ENCODE measurements around the gene PIK3AP1. TPM values are rescaled to one million over a fixed set of nuclear protein-coding genes. Genes with fewer than 3 reads are reported as not detected.
A peak's percentile ranks its signal among the peaks of the same experiment; 100 is the strongest.

Gene PIK3AP1
- total and polyA plus RNA-seq, 9 donors: 1.8 to 2.9 (median 2.3) TPM

DNA sequence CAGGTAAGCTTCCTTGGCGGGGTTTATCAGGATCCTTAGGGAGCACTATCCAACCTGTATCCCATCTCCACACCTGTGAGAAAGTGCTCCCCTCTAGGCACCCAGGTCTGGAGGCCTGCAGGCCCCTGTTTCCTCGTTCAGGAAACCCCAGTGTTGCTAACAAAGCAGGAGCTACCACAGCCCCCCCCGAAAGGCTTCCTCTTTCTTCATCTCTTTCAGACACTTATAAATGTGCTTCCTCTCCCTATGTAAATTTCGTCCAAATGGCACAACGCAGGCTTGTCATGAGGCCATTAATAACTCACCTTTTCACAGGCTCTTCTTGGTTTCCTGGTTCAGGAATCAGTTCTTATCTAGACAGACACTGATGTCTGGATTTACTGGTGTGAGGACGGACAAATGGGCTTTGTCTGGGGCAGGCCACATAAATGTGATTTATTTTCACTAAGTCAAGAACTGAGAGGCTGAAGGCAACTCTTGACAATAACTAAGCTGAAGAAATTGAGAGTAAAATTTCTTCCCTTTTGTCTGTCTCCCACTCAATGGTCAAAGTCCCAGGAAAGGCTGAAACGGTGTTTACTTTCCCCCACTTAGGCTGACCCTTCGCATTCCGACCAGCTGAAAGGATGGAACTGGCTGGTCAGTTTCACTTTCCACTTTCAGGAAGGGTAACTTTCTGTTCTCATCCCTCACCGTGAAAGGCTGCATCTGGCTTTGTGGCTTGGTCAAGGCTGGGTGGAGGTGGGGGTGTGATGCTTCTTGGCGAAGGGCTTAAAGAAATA lies 46.8 kb downstream of the PIK3AP1 start:
- H3K4me3 ChIP-seq (ENCODE audit: low read length): no peak overlapping the region
- peaks cover 5% of the 10 kb centered on the region for H3K4me1 ChIP-seq (ENCODE audit: control insufficient read depth, insufficient read depth, low read length)

DNA sequence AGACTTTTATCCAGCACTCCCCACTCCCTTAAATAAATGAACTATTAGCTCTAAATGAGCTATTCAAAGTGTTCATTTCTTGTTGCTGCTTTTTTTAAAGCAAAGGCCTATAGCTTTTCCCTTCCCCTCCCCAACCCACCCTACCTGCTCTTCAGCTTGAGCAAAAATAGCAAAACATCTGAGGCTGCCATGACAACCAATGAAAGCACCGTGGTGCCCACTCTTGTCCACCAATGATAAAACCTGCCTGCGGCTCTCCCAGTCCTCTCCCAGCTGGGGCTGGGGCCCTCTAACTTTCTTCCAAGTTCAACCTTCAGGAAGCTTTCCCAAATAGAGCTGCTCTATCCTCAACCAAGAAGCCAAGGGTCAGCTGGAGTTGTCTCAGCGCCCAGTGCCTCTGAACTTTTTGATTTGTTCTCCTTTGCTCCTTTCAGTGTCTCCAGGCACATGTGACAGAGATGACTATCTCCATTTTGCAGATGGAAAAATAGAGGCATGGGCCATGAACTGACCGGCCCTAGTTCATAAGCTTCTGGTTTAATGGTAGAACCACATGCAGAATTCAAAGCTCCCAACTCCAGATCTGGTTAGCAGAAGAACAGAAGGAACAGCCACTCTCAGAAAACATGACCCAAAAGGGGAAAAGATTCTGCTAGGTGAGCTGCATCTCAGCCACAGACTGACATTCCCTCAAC lies 47.7 kb downstream of the PIK3AP1 start:
- H3K4me1 ChIP-seq (ENCODE audit: control insufficient read depth, insufficient read depth, low read length): peaks cover 5% of the 10 kb centered on the region
- H3K4me3 ChIP-seq (ENCODE audit: low read length): no peak overlapping the region
- DNase-seq: no peak
- no peaks in the 10 kb centered on the region for H3K27me3 ChIP-seq (ENCODE audit: control insufficient read depth, insufficient read depth, low read length)
- H3K27ac ChIP-seq (ENCODE audit: low read length): no peak overlapping the region
- H3K9me3 ChIP-seq (replicated peaks; ENCODE audit: control insufficient read depth, low read depth, low read length): no peaks in the 10 kb centered on the region
- WGBS (ENCODE audit: insufficient coverage): 70% methylated on average over 3 of the region's 4 CpGs
- no peaks in the 10 kb centered on the region for H3K36me3 ChIP-seq (ENCODE audit: control insufficient read depth, insufficient read depth, low read length)

More for the DNA sequence above, 46.8 kb downstream of the PIK3AP1 start:
- H3K27ac ChIP-seq (ENCODE audit: low read length): peak overlapping the region; percentile 29
- no peaks in the 10 kb centered on the region for H3K9me3 ChIP-seq (replicated peaks; ENCODE audit: control insufficient read depth, low read depth, low read length)
- no peaks in the 10 kb centered on the region for H3K27me3 ChIP-seq (ENCODE audit: control insufficient read depth, insufficient read depth, low read length)
- H3K36me3 ChIP-seq (ENCODE audit: control insufficient read depth, insufficient read depth, low read length): no peaks in the 10 kb centered on the region
- peak; percentile 68 for DNase-seq
- WGBS (ENCODE audit: insufficient coverage): 44% methylated on average over 5 of the region's 11 CpGs

DNA sequence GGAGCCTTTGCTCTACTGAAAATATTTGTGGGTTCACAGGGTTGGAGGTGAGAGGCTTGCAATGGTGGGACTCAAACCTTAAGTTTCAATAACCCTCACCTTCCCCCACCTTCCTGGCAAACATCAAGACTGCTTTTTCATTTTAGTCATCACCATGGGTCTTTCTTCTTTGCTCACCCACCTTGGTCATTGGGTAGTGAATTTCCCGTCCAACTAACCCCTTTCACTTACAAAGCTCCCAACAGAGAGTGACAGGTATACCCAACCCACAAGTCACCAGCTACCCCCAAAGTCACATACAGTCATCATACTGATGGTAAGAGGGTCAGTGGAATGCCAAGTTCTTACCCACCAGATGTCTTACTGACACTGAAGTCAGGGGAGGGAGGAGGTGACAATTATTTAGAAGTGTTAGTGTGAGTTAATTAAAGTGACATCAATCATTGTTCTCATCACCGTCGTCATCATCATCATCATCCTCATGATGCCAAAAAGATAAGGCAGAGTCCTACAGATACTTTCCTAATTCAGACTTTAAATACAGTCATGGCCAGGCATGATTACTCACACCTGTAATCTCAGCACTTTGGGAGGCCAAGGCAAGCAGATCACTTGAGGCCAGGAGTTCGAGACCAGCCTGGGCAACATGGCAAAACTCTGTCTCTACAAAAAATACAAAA lies 49.0 kb downstream of the PIK3AP1 start:
- DNase-seq: no peak
- Histone ChIP-seq H3K27me3 (ENCODE audit: control insufficient read depth, insufficient read depth, low read length) (no peaks in the 10 kb centered on the region), H3K27ac (ENCODE audit: low read length) (no peak overlapping the region), H3K9me3 (replicated peaks; ENCODE audit: control insufficient read depth, low read depth, low read length) (no peaks in the 10 kb centered on the region), H3K36me3 (ENCODE audit: control insufficient read depth, insufficient read depth, low read length) (no peaks in the 10 kb centered on the region), H3K4me3 (ENCODE audit: low read length) (no peak overlapping the region), H3K4me1 (ENCODE audit: control insufficient read depth, insufficient read depth, low read length) (peaks cover 5% of the 10 kb centered on the region)
- no CpG with 5 or more reads among the region's 4 CpGs for WGBS (ENCODE audit: insufficient coverage)

DNA sequence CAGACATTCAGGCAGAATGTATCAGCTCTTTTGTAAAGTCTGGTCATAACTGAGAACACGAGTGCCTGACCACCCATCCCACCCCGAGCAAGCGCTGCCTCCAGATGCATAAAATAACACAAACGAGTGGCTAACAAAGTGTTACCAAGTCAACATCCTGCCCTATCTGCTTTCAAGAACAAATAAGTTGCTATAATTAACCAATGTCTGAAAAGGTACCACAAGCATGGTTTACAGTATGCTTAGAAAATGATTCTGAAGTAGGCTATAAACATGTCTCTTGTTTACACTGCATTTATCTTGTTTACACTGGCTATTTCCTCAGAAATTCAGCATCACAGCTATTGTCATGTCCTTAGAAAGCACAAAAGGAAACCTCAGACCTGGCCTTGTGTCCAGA lies 49.5 kb downstream of the PIK3AP1 start:
- no peaks in the 10 kb centered on the region for H3K27me3 ChIP-seq (ENCODE audit: control insufficient read depth, insufficient read depth, low read length)
- no peak overlapping the region for H3K4me3 ChIP-seq (ENCODE audit: low read length)
- H3K36me3 ChIP-seq (ENCODE audit: control insufficient read depth, insufficient read depth, low read length): no peaks in the 10 kb centered on the region
- DNase-seq: no peak
- WGBS (ENCODE audit: insufficient coverage): no CpG with 5 or more reads among the region's 4 CpGs
- H3K9me3 ChIP-seq (replicated peaks; ENCODE audit: control insufficient read depth, low read depth, low read length): no peaks in the 10 kb centered on the region
- H3K4me1 ChIP-seq (ENCODE audit: control insufficient read depth, insufficient read depth, low read length): peaks cover 5% of the 10 kb centered on the region
- no peak overlapping the region for H3K27ac ChIP-seq (ENCODE audit: low read length)

DNA sequence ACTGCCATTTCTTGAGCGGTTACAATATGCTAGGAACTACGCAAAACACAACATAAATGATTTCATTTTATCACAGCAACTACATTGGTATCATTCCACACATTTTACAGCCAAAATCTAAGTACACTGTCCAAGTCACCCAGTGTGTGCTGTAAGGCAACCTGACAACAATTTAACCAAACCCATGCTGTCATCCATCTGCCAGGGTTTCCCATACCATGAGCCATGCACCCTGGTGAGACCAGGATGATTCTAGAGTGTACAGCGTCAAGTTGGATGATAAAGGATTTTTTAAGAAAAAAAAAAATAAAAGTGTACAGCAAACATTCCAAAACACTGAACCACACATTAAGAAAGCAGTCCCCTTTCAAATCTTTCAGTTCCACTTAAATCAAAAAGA lies 52.9 kb downstream of the PIK3AP1 start:
- H3K27ac ChIP-seq (ENCODE audit: low read length): no peak overlapping the region
- H3K36me3 ChIP-seq (ENCODE audit: control insufficient read depth, insufficient read depth, low read length): no peaks in the 10 kb centered on the region
- H3K4me3 ChIP-seq (ENCODE audit: low read length): no peak overlapping the region
- DNase-seq: no peak
- H3K27me3 ChIP-seq (ENCODE audit: control insufficient read depth, insufficient read depth, low read length): no peaks in the 10 kb centered on the region
- no peaks in the 10 kb centered on the region for H3K9me3 ChIP-seq (replicated peaks; ENCODE audit: control insufficient read depth, low read depth, low read length)
- WGBS (ENCODE audit: insufficient coverage): 100% methylated on average over 2 of the region's 3 CpGs
- H3K4me1 ChIP-seq (ENCODE audit: control insufficient read depth, insufficient read depth, low read length): no peaks in the 10 kb centered on the region

DNA sequence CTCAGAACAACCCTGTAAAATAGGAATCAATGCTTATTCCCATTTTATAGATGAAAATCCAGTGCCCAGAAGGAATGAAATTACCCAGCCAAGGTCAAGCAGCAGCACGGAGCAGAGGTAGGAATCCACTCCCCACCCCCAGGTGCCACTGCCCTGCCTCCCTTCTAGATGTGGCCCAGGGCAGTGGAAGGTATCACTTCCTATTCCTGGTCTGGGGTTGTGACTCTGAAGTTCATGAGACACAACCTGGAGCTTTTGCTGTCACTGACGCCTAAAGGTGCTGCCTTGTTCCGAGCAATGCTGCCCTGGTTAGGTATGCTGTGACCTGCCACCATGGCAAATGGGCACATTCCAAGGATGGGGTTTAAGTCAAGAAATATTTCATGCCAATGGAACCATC lies 53.6 kb downstream of the PIK3AP1 start:
- H3K27ac ChIP-seq (ENCODE audit: low read length): no peak overlapping the region
- no peaks in the 10 kb centered on the region for H3K9me3 ChIP-seq (replicated peaks; ENCODE audit: control insufficient read depth, low read depth, low read length)
- 92% methylated on average over 2 of the region's 3 CpGs for WGBS (ENCODE audit: insufficient coverage)
- H3K27me3 ChIP-seq (ENCODE audit: control insufficient read depth, insufficient read depth, low read length): no peaks in the 10 kb centered on the region
- no peaks in the 10 kb centered on the region for H3K36me3 ChIP-seq (ENCODE audit: control insufficient read depth, insufficient read depth, low read length)
- DNase-seq: no peak
- no peak overlapping the region for H3K4me3 ChIP-seq (ENCODE audit: low read length)
- H3K4me1 ChIP-seq (ENCODE audit: control insufficient read depth, insufficient read depth, low read length): no peaks in the 10 kb centered on the region

DNA sequence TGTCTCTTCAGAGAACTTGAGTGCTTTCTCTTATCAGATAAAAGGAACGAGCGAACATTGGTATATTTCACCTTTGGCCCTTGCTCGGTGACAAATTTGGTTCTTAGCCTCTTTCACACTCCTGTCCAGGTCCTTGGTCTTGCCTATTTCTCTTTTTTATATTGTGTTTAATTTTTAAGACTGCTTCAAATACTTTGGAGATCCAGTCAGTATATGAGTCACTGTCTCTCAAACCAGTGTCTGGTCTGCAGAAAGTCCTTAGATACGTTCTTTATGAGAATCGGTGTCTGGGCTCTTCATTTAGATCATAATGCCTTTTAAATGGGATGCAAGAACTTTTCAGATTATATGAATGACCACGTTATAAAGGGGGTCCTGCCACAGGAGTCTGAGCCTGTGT lies 55.0 kb downstream of the PIK3AP1 start:
- DNase-seq: no peak
- Histone ChIP-seq H3K27ac (ENCODE audit: low read length) (no peak overlapping the region), H3K4me1 (ENCODE audit: control insufficient read depth, insufficient read depth, low read length) (no peaks in the 10 kb centered on the region), H3K36me3 (ENCODE audit: control insufficient read depth, insufficient read depth, low read length) (no peaks in the 10 kb centered on the region), H3K9me3 (replicated peaks; ENCODE audit: control insufficient read depth, low read depth, low read length) (no peaks in the 10 kb centered on the region), H3K4me3 (ENCODE audit: low read length) (no peak overlapping the region), H3K27me3 (ENCODE audit: control insufficient read depth, insufficient read depth, low read length) (no peaks in the 10 kb centered on the region)
- 59% methylated on average over 3 of the region's 6 CpGs for WGBS (ENCODE audit: insufficient coverage)

DNA sequence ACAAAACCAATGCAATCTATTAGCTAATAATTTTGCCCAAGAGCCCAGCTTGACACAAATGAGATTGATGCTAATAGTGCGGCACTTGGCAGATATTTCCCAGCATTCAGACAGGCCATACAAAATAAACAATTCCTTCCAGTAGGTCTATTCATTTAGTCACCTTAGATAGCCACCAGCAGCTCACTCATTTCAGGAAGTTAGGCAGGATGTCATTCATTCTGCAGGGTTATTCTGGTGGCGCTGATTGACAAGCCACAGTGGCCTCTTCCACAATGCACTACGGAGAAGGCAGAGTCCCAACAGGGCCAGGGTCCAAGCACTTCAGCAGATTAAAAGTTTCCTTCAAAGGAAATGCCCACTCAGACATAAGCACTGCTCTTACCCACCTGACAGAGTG lies 55.8 kb downstream of the PIK3AP1 start:
- 68% methylated on average over 3 of the region's 3 CpGs for WGBS (ENCODE audit: insufficient coverage)
- Histone ChIP-seq H3K4me3 (ENCODE audit: low read length) (no peak overlapping the region), H3K27ac (ENCODE audit: low read length) (no peak overlapping the region), H3K27me3 (ENCODE audit: control insufficient read depth, insufficient read depth, low read length) (no peaks in the 10 kb centered on the region), H3K9me3 (replicated peaks; ENCODE audit: control insufficient read depth, low read depth, low read length) (no peaks in the 10 kb centered on the region), H3K36me3 (ENCODE audit: control insufficient read depth, insufficient read depth, low read length) (no peaks in the 10 kb centered on the region), H3K4me1 (ENCODE audit: control insufficient read depth, insufficient read depth, low read length) (no peaks in the 10 kb centered on the region)
- DNase-seq: no peak

DNA sequence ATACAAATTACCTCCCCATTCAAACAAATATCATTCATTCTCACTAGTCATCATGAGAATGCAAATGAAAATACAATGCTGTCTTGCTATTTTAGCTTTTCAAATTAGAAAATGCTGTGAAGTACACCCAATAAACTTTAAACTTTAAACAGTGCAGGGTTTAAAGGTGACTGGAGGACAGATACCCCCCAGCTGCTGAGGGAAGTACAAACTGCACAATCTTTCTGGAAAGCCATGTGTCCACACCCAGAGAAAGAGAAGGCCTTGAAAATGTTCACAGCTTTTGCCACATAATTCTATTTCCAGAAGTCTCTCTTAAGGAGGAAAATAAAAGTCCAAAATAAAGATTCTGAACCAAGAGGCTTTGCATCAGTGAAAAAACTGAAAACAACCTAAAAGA lies 56.5 kb downstream of the PIK3AP1 start:
- H3K4me1 ChIP-seq (ENCODE audit: control insufficient read depth, insufficient read depth, low read length): no peaks in the 10 kb centered on the region
- no peak overlapping the region for H3K4me3 ChIP-seq (ENCODE audit: low read length)
- no peak overlapping the region for H3K27ac ChIP-seq (ENCODE audit: low read length)
- no peaks in the 10 kb centered on the region for H3K27me3 ChIP-seq (ENCODE audit: control insufficient read depth, insufficient read depth, low read length)
- H3K36me3 ChIP-seq (ENCODE audit: control insufficient read depth, insufficient read depth, low read length): no peaks in the 10 kb centered on the region
- H3K9me3 ChIP-seq (replicated peaks; ENCODE audit: control insufficient read depth, low read depth, low read length): no peaks in the 10 kb centered on the region
- DNase-seq: no peak

DNA sequence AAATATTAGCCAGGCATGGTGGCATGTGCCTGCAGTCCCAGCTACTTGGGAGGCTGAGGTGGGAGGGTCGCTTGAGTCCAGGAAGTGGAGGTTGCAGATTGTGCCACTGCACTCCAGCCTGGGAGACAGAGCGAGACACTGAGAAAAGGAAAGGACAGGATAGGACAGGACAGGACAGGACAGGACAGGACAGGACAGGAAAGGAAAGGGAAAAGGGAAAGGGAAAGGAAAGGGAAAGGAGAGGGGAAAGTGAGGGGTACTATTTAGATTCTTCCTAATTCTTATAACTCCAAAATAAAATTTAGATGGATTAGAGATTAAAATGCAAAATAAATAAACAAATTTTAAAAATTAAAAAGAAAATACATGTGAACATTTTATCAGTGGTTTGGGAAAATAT lies 58.7 kb downstream of the PIK3AP1 start:
- no peak overlapping the region for H3K27ac ChIP-seq (ENCODE audit: low read length)
- no peaks in the 10 kb centered on the region for H3K4me1 ChIP-seq (ENCODE audit: control insufficient read depth, insufficient read depth, low read length)
- H3K9me3 ChIP-seq (replicated peaks; ENCODE audit: control insufficient read depth, low read depth, low read length): no peaks in the 10 kb centered on the region
- 93% methylated on average over 2 of the region's 2 CpGs for WGBS (ENCODE audit: insufficient coverage)
- no peaks in the 10 kb centered on the region for H3K27me3 ChIP-seq (ENCODE audit: control insufficient read depth, insufficient read depth, low read length)
- DNase-seq: no peak
- H3K36me3 ChIP-seq (ENCODE audit: control insufficient read depth, insufficient read depth, low read length): no peaks in the 10 kb centered on the region
- H3K4me3 ChIP-seq (ENCODE audit: low read length): no peak overlapping the region

Measured in muscle of leg (tissue), 11 donors.